Measurements from ENCODE around the gene CMTR1.
"Not testable (repeated sequence)": the region's sequence is repeated elsewhere in the genome, so short reads cannot be mapped to it uniquely, and the experiment has no call there.

Gene CMTR1

DNA sequence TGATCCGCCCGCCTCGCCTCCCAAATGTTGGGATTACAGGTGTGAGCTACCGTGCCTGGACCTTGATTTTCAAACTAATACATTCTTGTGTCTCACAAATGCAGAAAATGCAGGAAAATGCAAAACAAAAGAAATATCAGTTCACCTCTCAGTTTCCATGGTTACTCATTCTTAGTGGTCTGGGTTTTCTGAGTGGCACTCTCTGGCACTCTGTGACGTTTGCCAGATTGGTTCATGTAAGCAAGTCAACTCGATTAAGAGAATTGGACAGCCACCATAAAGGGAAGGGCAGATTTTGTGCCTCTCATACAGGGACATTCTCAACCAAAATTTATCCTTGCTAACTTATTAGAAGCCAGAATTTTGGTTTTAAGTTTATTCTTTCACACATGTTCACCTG is 8.6 kb downstream of the CMTR1 start:
- TF ChIP-seq, protein P1, sequence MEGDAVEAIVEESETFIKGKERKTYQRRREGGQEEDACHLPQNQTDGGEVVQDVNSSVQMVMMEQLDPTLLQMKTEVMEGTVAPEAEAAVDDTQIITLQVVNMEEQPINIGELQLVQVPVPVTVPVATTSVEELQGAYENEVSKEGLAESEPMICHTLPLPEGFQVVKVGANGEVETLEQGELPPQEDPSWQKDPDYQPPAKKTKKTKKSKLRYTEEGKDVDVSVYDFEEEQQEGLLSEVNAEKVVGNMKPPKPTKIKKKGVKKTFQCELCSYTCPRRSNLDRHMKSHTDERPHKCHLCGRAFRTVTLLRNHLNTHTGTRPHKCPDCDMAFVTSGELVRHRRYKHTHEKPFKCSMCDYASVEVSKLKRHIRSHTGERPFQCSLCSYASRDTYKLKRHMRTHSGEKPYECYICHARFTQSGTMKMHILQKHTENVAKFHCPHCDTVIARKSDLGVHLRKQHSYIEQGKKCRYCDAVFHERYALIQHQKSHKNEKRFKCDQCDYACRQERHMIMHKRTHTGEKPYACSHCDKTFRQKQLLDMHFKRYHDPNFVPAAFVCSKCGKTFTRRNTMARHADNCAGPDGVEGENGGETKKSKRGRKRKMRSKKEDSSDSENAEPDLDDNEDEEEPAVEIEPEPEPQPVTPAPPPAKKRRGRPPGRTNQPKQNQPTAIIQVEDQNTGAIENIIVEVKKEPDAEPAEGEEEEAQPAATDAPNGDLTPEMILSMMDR (IDR thresholded peaks at IDR 0.05; ENCODE audit: insufficient read depth, low read length, missing control alignments): no peak
- DNase-seq (ENCODE audit: low read depth, low spot score): no peak
- ChIA-PET CTCF (no interaction called here), POLR2A (no interaction called here)
- no peak overlapping the region for H3K4me3 ChIP-seq (ENCODE audit: low read depth, low read length)

- ChIA-PET POLR2A (no interaction called here), CTCF (no interaction called here)
- TF ChIP-seq, protein P1 (IDR thresholded peaks at IDR 0.05; ENCODE audit: insufficient read depth, low read length, missing control alignments): no peak
- DNase-seq (ENCODE audit: low read depth, low spot score): no peak
- no peak overlapping the region for H3K4me3 ChIP-seq (ENCODE audit: low read depth, low read length)
Measured at GRCh38 chr6:37442416-37443215, 9.6 kb downstream of the CMTR1 start.

DNA sequence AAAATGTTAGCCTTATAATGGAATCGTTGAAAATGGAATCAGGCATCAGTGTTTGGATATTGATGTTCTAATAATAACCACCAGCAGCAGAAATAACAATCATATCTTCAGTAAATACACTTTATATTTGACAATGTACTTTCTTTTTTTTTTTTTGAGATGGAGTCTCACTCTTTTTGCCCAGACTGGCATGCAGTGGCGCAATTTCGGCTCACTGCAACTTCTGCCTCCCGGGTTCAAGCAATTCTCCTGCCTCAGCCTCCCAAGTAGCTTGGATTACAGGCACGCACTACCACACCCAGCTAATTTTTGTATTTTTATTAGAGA is 10.2 kb downstream of the CMTR1 start:
- H3K4me3 ChIP-seq (ENCODE audit: low read depth, low read length); CTCF ChIA-PET; POLR2A ChIA-PET; DNase-seq (ENCODE audit: low read depth, low spot score): not testable (repeated sequence)

DNA sequence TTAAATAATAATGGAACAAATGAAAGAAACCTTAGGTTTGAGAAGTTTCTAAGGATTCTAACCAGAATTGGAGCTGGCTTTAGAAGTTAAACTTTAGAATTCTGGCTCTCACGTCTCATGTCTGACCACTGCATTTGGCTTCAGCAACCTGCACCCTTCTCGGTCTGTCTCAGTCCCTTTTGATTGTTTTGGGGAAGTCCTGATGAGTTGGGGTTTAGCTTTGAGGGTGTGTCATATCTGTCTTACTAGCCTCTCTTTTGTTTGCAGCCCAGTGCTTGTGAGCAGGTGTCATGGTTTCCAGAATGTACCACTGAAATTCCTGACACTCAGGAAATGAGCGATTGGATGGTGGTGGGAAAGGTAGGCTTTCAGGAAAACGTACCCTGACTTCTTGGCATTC is 17.0 kb downstream of the CMTR1 start:
- DNase-seq (ENCODE audit: low read depth, low spot score): no peak
- TF ChIP-seq, protein P1 (IDR thresholded peaks at IDR 0.05; ENCODE audit: insufficient read depth, low read length, missing control alignments): no peak
- H3K4me3 ChIP-seq (ENCODE audit: low read depth, low read length): no peak overlapping the region
- CTCF ChIA-PET: no interaction called here
- POLR2A ChIA-PET: no interaction called here

DNA sequence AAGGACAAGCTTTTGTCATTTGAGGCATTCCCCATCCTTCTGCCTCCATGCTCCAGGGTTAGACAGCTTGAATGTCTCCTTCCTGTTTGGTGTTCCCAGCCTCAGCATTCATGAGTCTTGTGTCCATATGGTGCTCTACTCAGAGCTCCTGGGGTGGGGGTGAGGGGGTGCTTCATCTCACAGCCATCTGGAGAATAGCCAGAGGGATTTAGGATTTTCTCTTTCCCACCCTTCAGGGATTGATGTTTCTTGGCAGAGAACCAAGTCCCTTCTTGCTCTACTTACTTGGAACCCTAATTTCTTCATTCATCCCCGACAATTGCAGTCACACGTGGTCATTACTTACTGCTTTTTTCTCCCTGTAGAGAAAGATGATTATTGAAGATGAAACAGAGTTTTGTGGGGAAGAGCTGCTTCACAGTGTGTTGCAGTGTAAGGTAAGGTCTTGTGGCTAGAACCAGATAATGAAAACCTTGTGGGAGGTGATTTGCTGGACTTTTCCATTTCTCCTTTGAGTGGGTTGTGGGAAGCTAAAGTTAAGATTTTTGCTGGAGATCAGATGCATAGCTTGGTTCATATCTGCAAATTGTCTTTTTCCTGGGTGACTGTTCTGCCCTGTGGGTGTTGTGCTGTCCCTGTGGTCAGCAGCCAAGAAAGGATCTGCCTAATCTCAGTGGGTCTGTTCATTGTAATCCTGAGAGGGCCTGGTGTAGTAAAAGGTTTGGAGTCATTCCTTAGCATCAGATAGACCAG is 18.6 kb downstream of the CMTR1 start:
- DNase-seq (ENCODE audit: low read depth, low spot score): no peak
- CTCF ChIA-PET: interaction anchor here (0.7 kb wide), 1 partner anchor 15 kb away, joined by 3 read pairs; no protein-coding TSS in a partner anchor
- no peak overlapping the region for H3K4me3 ChIP-seq (ENCODE audit: low read depth, low read length)
- TF ChIP-seq, protein P1 (IDR thresholded peaks at IDR 0.05; ENCODE audit: insufficient read depth, low read length, missing control alignments): no peak
- POLR2A ChIA-PET: no interaction called here

- ChIA-PET POLR2A (no interaction called here), CTCF (no interaction called here)
- no peak for DNase-seq (ENCODE audit: low read depth, low spot score)
- no peak overlapping the region for H3K4me3 ChIP-seq (ENCODE audit: low read depth, low read length)
- TF ChIP-seq, protein P1 (IDR thresholded peaks at IDR 0.05; ENCODE audit: insufficient read depth, low read length, missing control alignments): no peak
Measured at GRCh38 chr6:37452522-37452921, 19.5 kb downstream of the CMTR1 start.
